SK-N-MC (cell line): ENCODE data around the gene METTL22.

Experiments used
- EZH2 ChIP-seq: fragments of 200-600 bp; sonication (generic); IDR thresholded peaks from one replicate; pipeline ENCODE4 v1.6.1; 2017; ENCODE audit warnings: antibody characterized with exemption
- POLR2AphosphoS5 ChIP-seq: IDR thresholded peaks from 2 replicates; pipeline ENCODE4 v1.6.1; 2012; ENCODE audit warnings: mild to moderate bottlenecking, low read depth, low read length, borderline replicate concordance

DNA sequence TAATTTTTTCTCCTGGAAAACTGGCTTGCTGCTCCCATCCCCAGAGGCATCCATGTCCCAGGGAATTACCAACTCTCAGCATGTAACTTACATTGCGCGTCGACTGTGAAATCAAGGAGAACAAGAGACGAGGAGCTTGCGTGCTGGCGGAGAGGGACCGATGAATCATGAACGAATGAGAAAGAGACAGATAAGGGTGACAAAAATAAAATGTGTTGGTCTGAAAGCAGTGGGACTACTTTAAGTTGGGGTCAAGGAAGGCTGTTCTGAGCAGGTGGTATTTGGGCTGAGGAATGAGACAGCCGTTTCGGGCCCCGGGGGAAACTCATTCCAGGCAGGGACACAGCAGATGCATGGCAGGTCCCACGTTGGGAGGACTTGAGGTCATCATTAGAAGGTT lies 75.4 kb downstream of the METTL22 start:
- TF ChIP-seq EZH2: no peak
- TF ChIP-seq POLR2AphosphoS5: no peak
